NK-92 treated with Interleukin-12 subunit alpha and Interleukin-12 subunit beta, amount 100 ng/mL, for 24 hours (cell line): ENCODE results near the gene KLHL15.
A peak's percentile ranks its signal among the peaks of the same experiment; 100 is the strongest.
"Not testable (repeated sequence)": the region's sequence is repeated elsewhere in the genome, so short reads cannot be mapped to it uniquely, and the experiment has no call there.

Source experiments
- DNase-seq: peaks from one replicate; lab custom pipeline; 2025; lab: John Stamatoyannopoulos, UW

KLHL15 gene

GRCh38 chrX:24027086-24027485, at the start of gene KLHL15:
KLHL15 (minus strand) TSS chrX:24027186; CDS start chrX:24006693, 20,493 bp downstream.
- DNase-seq = no peak

DNA sequence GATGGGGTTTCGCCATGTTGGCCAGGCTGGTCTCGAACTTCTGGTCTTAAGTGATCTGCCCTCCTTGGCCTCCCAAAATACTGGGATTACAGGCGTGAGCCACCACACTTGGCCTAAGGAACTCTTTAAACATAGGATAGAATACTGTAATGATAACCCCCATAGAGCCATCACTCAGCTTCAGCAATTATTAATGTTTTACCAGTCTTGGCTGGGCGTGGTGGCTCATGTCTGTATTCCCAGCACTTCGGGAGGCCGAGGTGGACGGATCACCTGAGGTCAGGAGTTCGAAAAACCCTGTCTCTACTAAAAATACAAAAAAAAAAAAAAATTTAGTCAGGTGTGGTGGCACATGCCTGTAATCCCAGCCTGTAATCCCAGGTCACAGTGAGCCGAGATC, 42.9 kb upstream of the KLHL15 start:
- no peak for DNase-seq

DNA sequence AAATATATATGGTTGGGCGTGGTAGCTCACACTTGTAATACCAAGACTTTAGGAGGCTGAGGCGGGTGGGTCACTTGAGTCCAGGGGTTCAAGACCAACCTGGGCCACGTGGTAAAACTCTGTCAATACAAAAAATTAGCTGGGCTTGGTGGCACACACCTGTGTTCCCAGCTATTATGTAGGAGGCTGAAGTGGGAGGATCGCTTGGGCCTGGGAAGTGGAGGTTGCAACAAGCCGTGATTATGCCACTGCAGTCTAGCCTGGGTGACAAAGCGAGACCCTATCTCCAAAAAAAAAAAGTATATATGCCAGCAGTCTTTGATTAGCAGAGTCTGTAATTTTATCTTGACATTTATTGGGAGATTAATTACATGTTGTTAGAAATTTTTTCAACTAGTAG, 36.5 kb upstream of the KLHL15 start:
- no peak for DNase-seq

DNA sequence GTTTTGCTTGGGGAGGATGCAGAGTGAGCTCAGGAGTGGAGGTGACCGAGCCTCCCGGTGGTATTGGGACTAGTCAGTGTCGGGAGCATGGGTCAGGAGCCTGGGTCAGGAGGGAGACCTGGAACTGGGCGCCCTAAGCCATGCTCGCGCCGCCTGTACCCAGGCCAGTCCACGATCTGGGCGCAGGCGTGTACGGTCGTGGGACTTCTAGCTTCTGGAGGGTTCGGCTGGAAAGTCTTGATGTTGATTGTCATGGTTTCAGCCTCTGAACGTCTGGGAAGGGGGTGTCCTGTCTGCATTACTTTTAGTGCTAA, 28.0 kb upstream of the KLHL15 start:
- no peak for DNase-seq

GRCh38 chrX:24054182-24055042, 27.4 kb upstream of the KLHL15 start, which contains the start of gene EIF2S3:
EIF2S3 (plus strand) TSS chrX:24054956; CDS start chrX:24054969, 13 bp downstream.
- peak; percentile 80 for DNase-seq

GRCh38 chrX:24050522-24051318, 23.7 kb upstream of the KLHL15 start:
- not testable (repeated sequence) for DNase-seq

- not testable (repeated sequence) for DNase-seq
Observed at GRCh38 chrX:24049643-24050042, 22.7 kb upstream of the KLHL15 start.

GRCh38 chrX:24046060-24046459, 19.1 kb upstream of the KLHL15 start:
- not testable (repeated sequence) for DNase-seq

DNA sequence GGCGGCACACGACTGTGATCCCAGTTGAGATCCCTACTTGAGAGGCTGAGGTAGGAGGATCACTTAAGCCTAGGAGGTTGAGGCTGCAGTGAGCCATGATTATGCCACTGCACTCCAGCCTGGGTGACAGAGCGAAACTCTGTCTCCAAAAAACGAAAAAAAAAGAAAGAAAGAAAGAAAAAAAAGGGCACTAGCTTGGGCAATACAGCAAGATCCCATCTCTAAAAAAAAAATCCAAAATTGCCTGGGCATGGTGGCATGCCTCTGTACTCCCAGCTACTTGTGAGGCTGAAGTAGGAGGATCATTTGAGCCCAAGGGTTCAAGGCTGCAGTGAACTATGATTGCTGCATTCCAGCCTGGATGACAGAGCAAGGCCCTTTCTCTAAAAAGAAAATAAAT, 10.7 kb upstream of the KLHL15 start:
- no peak for DNase-seq

- DNase-seq = no peak
Observed at GRCh38 chrX:24034485-24034884, 7.5 kb upstream of the KLHL15 start.

DNA sequence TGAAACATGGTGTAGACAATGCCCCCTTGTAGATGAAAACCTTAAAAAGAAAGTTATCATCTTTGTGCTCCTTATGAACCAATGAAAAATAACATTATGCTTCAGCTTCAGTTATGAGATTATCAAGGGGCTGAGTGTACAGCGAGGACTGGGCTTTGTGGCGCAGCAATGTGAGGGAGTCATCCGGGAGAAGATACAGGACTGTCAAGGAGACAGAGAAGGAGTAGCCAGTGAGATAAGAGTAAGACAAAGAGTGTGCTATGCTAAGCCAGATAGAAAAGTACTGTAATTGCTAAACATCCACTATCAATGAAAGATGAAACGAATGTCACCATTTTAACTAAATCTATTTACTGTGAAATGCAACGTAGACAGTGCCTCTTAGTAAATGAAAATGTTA, 3.6 kb upstream of the KLHL15 start:
- no peak for DNase-seq

DNA sequence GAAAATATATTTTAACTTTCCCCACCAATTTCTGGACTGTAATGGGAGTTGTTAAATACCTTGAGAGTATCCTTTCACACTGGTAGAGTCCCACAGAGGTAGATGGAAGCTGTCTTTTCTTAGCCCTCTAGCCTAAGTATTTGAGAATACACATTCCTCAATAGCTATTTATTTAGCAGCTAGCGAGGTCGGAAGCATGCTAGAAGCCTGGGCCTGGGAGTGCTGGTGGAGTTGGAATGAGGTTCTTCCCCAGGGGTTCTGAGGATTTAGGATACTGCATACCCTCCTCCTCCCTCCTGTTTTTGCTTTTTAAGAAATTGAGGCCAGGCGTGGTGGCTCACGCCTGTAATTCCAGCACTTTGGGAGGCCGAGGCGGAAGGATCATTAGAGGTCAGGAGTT, 999 bp upstream of the KLHL15 start:
- no peak for DNase-seq

DNA sequence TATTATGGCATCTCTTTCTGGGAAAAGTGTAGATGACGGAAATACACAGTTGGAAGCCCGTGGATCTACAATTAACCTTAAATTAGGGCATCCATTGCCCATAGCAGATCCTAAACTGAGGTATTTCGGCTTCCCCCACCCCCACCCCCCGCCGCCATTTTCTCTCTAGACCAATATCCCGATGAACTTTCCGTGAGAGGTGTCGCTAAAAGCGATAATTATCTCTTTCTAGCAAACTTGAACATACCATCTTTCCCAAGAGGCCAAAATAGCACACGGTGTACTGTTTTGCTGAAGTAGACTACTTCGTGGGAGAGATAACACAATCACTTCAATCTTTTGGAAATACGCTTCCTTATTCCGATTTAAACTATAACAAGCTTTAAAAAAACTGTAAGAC, 554 bp downstream of the KLHL15 start:
- no peak for DNase-seq

- no peak for DNase-seq
Observed at GRCh38 chrX:24025741-24026403, 1.1 kb downstream of the KLHL15 start.

GRCh38 chrX:24024819-24025740, 1.9 kb downstream of the KLHL15 start:
- DNase-seq = peak; percentile 82

DNA sequence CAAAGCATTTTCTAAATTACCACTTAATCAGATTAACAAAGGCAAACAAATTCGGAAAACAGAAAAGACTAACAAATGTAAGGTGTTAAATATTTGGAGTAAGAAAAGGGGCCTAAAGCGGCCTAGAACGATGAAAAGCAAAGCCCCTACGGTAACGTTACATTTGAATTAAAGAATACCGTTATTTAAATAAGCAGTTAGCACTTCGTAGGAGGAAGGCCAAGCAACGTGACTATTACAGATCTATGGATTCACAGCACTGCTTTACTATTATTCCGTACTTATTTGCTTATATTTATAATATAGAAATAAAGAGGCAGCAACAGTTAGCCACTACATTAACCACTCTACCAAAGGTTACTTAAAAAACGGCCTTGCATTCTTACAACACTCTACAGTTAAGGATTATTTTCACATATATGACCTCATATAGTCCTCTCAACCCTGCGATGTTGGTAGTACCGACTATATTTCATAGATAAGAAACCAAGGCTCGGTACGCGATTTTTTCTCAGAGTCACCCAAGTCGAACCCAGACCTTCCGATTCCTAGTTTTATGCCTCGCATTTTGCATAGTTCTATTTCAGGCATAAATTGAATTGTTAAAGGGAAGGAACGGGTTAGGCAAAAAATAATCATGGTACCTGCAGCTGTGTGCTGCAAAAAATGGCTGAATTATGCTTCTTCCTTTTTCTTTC, 2.9 kb downstream of the KLHL15 start:
- no peak for DNase-seq

GRCh38 chrX:24023544-24023943, 3.4 kb downstream of the KLHL15 start:
- no peak for DNase-seq

- DNase-seq = no peak
Observed at GRCh38 chrX:24020306-24020876, 6.6 kb downstream of the KLHL15 start.

DNA sequence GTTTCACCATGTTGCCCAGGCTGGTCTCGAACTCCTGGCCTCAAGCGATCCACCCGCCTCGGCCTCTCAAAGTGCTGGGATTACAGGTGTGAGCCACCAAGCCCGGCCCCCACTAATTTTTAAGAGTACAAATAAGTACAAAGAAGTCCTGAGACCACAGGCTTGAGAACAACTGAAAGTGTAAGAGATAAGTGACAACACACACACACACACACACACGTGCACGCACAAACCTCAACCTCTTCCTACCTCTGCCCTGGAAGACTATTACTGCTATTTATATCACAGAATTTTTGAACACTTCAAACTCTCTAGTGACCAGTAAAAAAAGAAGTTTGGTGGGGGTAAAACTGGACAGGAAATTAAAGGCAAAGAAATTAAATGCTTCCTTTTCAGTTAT, 7.5 kb downstream of the KLHL15 start:
- DNase-seq = no peak

- no peak for DNase-seq
Observed at GRCh38 chrX:24018809-24019208, 8.2 kb downstream of the KLHL15 start.

- no peak for DNase-seq
Observed at GRCh38 chrX:24017674-24018073, 9.3 kb downstream of the KLHL15 start.
